Measurements from ENCODE around the gene C1S. TPM values are rescaled to one million over a fixed set of nuclear protein-coding genes. Genes with fewer than 3 reads are reported as not detected.

The C1S gene
- total RNA-seq, 1 donor from 2014 or later: 108 TPM

DNA sequence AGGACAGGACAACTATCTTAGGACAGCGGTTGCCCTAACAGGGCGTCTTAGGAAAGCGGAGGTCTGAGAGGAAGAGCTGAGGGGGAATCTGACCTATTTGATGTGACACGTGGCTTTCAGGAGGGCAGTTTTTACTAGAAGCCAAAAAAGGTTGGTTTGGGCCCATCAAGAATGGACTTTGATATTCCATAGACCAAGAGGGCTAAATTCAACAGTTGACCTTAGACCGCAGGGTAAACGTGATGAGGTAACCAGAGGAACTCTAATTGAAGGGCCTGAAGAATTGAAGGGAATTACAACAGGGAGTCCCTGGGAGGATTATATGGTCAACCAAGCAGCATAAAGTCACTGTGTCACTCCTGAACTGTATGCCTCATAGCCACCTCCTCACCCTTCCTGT is 11.5 kb downstream of the C1S start:
- Histone ChIP-seq H3K4me3 (no peak overlapping the region), H3K9me3 (replicated peaks) (no peaks in the 10 kb centered on the region), H3K27ac (replicated peaks) (no peak overlapping the region), H3K27me3 (ENCODE audit: low read depth) (no peaks in the 10 kb centered on the region), H3K36me3 (no peaks in the 10 kb centered on the region), H3K4me1 (peaks cover 20% of the 10 kb centered on the region)
- DNase-seq: no peak
- intact Hi-C loops (cut with micrococcal nuclease): no loop called here
- TF ChIP-seq, protein P1, sequence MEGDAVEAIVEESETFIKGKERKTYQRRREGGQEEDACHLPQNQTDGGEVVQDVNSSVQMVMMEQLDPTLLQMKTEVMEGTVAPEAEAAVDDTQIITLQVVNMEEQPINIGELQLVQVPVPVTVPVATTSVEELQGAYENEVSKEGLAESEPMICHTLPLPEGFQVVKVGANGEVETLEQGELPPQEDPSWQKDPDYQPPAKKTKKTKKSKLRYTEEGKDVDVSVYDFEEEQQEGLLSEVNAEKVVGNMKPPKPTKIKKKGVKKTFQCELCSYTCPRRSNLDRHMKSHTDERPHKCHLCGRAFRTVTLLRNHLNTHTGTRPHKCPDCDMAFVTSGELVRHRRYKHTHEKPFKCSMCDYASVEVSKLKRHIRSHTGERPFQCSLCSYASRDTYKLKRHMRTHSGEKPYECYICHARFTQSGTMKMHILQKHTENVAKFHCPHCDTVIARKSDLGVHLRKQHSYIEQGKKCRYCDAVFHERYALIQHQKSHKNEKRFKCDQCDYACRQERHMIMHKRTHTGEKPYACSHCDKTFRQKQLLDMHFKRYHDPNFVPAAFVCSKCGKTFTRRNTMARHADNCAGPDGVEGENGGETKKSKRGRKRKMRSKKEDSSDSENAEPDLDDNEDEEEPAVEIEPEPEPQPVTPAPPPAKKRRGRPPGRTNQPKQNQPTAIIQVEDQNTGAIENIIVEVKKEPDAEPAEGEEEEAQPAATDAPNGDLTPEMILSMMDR (IDR thresholded peaks at IDR 0.05; ENCODE audit: borderline replicate concordance): no peak

- Histone ChIP-seq H3K4me3 (no peak overlapping the region), H3K36me3 (no peaks in the 10 kb centered on the region)
Observed at GRCh38 chr12:7072554-7072953, 12.0 kb downstream of the C1S start.

DNA sequence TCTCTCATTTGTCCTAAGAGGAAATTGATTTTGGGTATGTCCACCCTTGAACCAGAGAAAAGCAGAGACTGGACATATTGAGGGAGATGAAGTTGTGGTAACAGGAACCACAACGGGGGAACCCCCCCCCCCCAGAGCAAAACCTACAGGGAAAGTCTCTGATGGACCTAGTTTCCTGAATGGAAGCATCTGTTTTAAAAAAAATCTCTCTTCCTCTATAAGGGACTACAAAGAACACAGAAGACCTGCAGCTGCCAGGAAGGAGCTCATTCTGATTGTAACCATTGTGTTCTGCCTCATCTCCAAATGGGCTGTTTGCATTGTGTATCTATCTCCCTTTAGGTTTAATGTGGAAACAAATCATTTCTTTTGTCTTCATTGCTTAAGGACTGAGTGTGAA is 13.4 kb downstream of the C1S start:
- Histone ChIP-seq H3K9me3 (replicated peaks) (no peaks in the 10 kb centered on the region), H3K27ac (replicated peaks) (no peak overlapping the region), H3K27me3 (ENCODE audit: low read depth) (no peaks in the 10 kb centered on the region), H3K4me3 (no peak overlapping the region), H3K4me1 (peaks cover 8% of the 10 kb centered on the region), H3K36me3 (no peaks in the 10 kb centered on the region)
- TF ChIP-seq, protein P1 (IDR thresholded peaks at IDR 0.05; ENCODE audit: borderline replicate concordance): no peak
- intact Hi-C loops (cut with micrococcal nuclease): no loop called here
- no peak for DNase-seq

More at GRCh38 chr12:7072554-7072953, 12.0 kb downstream of the C1S start:
- H3K27me3 ChIP-seq (ENCODE audit: low read depth): no peaks in the 10 kb centered on the region
- no peak overlapping the region for H3K27ac ChIP-seq (replicated peaks)
- intact Hi-C loops (cut with micrococcal nuclease): no loop called here
- no peak for DNase-seq
- peaks cover 20% of the 10 kb centered on the region for H3K4me1 ChIP-seq
- TF ChIP-seq, protein P1 (IDR thresholded peaks at IDR 0.05; ENCODE audit: borderline replicate concordance): no peak
- no peaks in the 10 kb centered on the region for H3K9me3 ChIP-seq (replicated peaks)

GRCh38 chr12:7075518-7075917 is 15.0 kb downstream of the C1S start:
- H3K27me3 ChIP-seq (ENCODE audit: low read depth): no peaks in the 10 kb centered on the region
- no peak overlapping the region for H3K4me3 ChIP-seq

DNA sequence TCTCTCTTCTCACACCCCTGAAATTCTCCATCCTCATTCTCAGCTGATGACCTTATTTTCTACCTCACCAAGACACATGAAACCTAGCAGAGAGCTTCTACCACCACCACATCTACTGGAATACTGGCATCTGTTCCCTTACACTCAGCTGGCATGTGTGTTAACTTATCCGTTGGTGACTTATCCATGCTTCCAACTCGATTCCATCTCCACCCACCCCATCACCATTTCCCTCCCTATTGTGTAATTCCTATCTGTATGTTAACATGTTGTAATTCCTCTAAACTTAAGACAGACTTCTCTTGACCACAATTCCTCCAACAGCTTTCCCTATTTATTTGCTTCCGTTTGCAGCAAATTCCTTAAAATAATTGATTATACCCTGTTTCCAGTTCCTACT is 15.4 kb downstream of the C1S start:
- TF ChIP-seq, protein P1 (IDR thresholded peaks at IDR 0.05; ENCODE audit: borderline replicate concordance): no peak
- Histone ChIP-seq H3K36me3 (peaks cover 6% of the 10 kb centered on the region), H3K4me1 (peaks cover 2% of the 10 kb centered on the region), H3K9me3 (replicated peaks) (no peaks in the 10 kb centered on the region), H3K27ac (replicated peaks) (no peak overlapping the region), H3K4me3 (no peak overlapping the region), H3K27me3 (ENCODE audit: low read depth) (no peaks in the 10 kb centered on the region)
- intact Hi-C loops (cut with micrococcal nuclease): no loop called here
- no peak for DNase-seq

More at GRCh38 chr12:7075518-7075917, 15.0 kb downstream of the C1S start:
- Histone ChIP-seq H3K36me3 (peaks cover 2% of the 10 kb centered on the region), H3K9me3 (replicated peaks) (no peaks in the 10 kb centered on the region), H3K4me1 (peaks cover 2% of the 10 kb centered on the region), H3K27ac (replicated peaks) (no peak overlapping the region)
- TF ChIP-seq, protein P1 (IDR thresholded peaks at IDR 0.05; ENCODE audit: borderline replicate concordance): no peak
- no peak for DNase-seq
- intact Hi-C loops (cut with micrococcal nuclease): no loop called here

GRCh38 chr12:7076493-7076892 is 16.0 kb downstream of the C1S start:
- Histone ChIP-seq H3K27ac (replicated peaks) (no peak overlapping the region), H3K36me3 (peaks cover 12% of the 10 kb centered on the region), H3K4me1 (peaks cover 2% of the 10 kb centered on the region), H3K4me3 (no peak overlapping the region), H3K27me3 (ENCODE audit: low read depth) (no peaks in the 10 kb centered on the region), H3K9me3 (replicated peaks) (no peaks in the 10 kb centered on the region)
- no peak for DNase-seq
- TF ChIP-seq, protein P1 (IDR thresholded peaks at IDR 0.05; ENCODE audit: borderline replicate concordance): no peak
- intact Hi-C loops (cut with micrococcal nuclease): no loop called here

All from left ventricle myocardium inferior (tissue), 1 donor.